Panc1 (cell line): Measurements from ENCODE around the gene MTURN. TPM values are rescaled to one million over a fixed set of nuclear protein-coding genes. Genes with fewer than 3 reads are reported as not detected.

Source experiments
- ATAC-seq: fragments of 200-7000 bp; cut with Tn5 transposase; 2 replicates; pipeline ENCODE4 v1.9.1; 2020; ENCODE audit warnings: mild to moderate bottlenecking, moderate library complexity
- BruUV-seq: library from RNA; stranded (reverse); fragments of 400-500 nt; replicated peaks from 2 replicates; lab custom pipeline; 2021; lab: Mats Ljungman, UMichigan
- CTCF ChIA-PET: fragments of 300-600 bp; sonication (Branson Sonifier 250); formaldehyde crosslinking; loops from one replicate; lab custom pipeline; 2022; ENCODE audit warnings: antibody characterized with exemption; lab: Charles Lee
- POLR2A ChIA-PET: fragments of 300-600 bp; sonication (Branson Sonifier 250); formaldehyde crosslinking; loops from one replicate; lab custom pipeline; 2022; ENCODE audit warnings: antibody characterized with exemption; lab: Charles Lee
- DNase-seq: peaks from one replicate; pipeline ENCODE4 v3.0.0-alpha.2; 2010; ENCODE audit warnings: low read depth, low spot score
- H3K27ac ChIP-seq: 2 replicates; pipeline ENCODE4 v1.5.1; 2011; ENCODE audit warnings: mild to moderate bottlenecking, low read length, inconsistent platforms
- H3K27me3 ChIP-seq: fragments of 200-500 bp; sonication (Bioruptor generic); 2 replicates; pipeline ENCODE4 v1.6.0; 2014; ENCODE audit warnings: low read length, inconsistent platforms; ENCODE audit not compliant: control insufficient read depth, insufficient read depth
- H3K36me3 ChIP-seq: fragments of 200-500 bp; sonication (Bioruptor generic); 2 replicates; pipeline ENCODE4 v1.5.1; 2014; ENCODE audit warnings: inconsistent platforms, mild to moderate bottlenecking, low read length, moderate library complexity; ENCODE audit not compliant: control insufficient read depth, insufficient read depth
- H3K4me1 ChIP-seq: 2 replicates; pipeline ENCODE4 v1.5.1; 2011; ENCODE audit warnings: inconsistent platforms, mild to moderate bottlenecking, low read length, moderate library complexity; ENCODE audit not compliant: control insufficient read depth, insufficient read depth
- H3K4me3 ChIP-seq, 2 experiments: 2 replicates each; pipeline ENCODE4 v1.5.1; 2011 to 2012; ENCODE audit warnings: low read depth in 2 of 2, low read length in 2 of 2, mild to moderate bottlenecking in 2 of 2, inconsistent platforms in 1 of 2, moderate library complexity in 1 of 2
- H3K9me3 ChIP-seq: fragments of 200-500 bp; sonication (Bioruptor generic); 2 replicates; pipeline ENCODE4 v1.5.1; 2014; ENCODE audit warnings: low read depth, mild to moderate bottlenecking, inconsistent platforms, low read length, moderate library complexity; ENCODE audit not compliant: control insufficient read depth, insufficient read depth
- CTCF ChIP-seq: fragments of 450-650 bp; IDR thresholded peaks from 2 replicates; pipeline ENCODE4 v1.5.1; 2017; ENCODE audit warnings: mild to moderate bottlenecking
- POLR2AphosphoS5 ChIP-seq: IDR thresholded peaks from 2 replicates; pipeline ENCODE4 v1.6.1; 2012; ENCODE audit warnings: mild to moderate bottlenecking, low read depth, low read length, moderate library complexity
- REST ChIP-seq, 2 experiments: IDR thresholded peaks; 2 replicates each; pipeline ENCODE4 v1.6.1; 2011 to 2012; ENCODE audit warnings: low read depth in 2 of 2, control low read depth in 1 of 2, low read length in 1 of 2, mild to moderate bottlenecking in 1 of 2, moderate library complexity in 1 of 2; ENCODE audit not compliant: insufficient read depth in 1 of 2
- SIN3A ChIP-seq: IDR thresholded peaks from 2 replicates; pipeline ENCODE4 v1.6.1; 2012; ENCODE audit warnings: low read depth, mild to moderate bottlenecking, low read length, moderate library complexity, borderline replicate concordance; ENCODE audit not compliant: insufficient read depth
- TCF7L2 ChIP-seq: IDR thresholded peaks from 2 replicates; pipeline ENCODE4 v1.6.1; 2011; ENCODE audit warnings: mild to moderate bottlenecking, low read depth, low read length, inconsistent platforms
- in situ Hi-C: cut with HindIII; loops from 2 replicates; pipeline ENCODE4 v1.10.0; 2016; ENCODE audit warnings: low sequenced_read_pairs, low pct_unique_long_range_greater_than_20kb
- intact Hi-C: fragments of 100-400 bp; cut with micrococcal nuclease; formaldehyde crosslinking; loops from one replicate; pipeline ENCODE4 v1.10.0; 2022; ENCODE audit not compliant: unreplicated experiment
- total RNA-seq: library from RNA; stranded (reverse); gene quantifications from one replicate; pipeline ENCODE4 v1.2.1, GENCODE V29; 2021; ENCODE audit not compliant: unreplicated experiment

Gene MTURN
- total RNA-seq, 1 experiment from 2014 or later, result 1.2 TPM

- DNase-seq (no peak), ATAC-seq (no peak)
- TF ChIP-seq TCF7L2 (no peak), SIN3A (no peak), REST (IDR thresholded peaks at IDR 0.05; ENCODE audit: insufficient read depth in 1 of 2, low read depth in 2 of 2, low read length in 1 of 2) (no peak)
- Histone ChIP-seq H3K27ac (no peak overlapping the region), H3K4me1 (no peaks in the 10 kb centered on the region), H3K9me3 (no peaks in the 10 kb centered on the region), H3K36me3 (no peaks in the 10 kb centered on the region), H3K4me3 (no peak overlapping the region), H3K27me3 (no peaks in the 10 kb centered on the region)
- POLR2A ChIA-PET, result no interaction called here
- in situ Hi-C loops, result no loop called here
- no TSS peak for BruUV-seq
- intact Hi-C loops, result no loop called here
- CTCF ChIA-PET, result interaction anchor here (0.6 kb wide), 1 partner anchor 25 kb away, joined by 3 read pairs; no protein-coding TSS in a partner anchor
Measured at GRCh38 chr7:30183749-30184369, 49.1 kb downstream of the MTURN start.

GRCh38 chr7:30184791-30185487, 50.2 kb downstream of the MTURN start:
- ChIA-PET CTCF (interaction anchor here (0.6 kb wide), 1 partner anchor 26 kb away, joined by 3 read pairs; no protein-coding TSS in a partner anchor), POLR2A (no interaction called here)
- BruUV-seq, result no TSS peak
- Histone ChIP-seq H3K4me3 (no peak overlapping the region), H3K9me3 (no peaks in the 10 kb centered on the region), H3K36me3 (no peaks in the 10 kb centered on the region), H3K4me1 (no peaks in the 10 kb centered on the region), H3K27me3 (no peaks in the 10 kb centered on the region), H3K27ac (no peak overlapping the region)
- intact Hi-C loops (no loop called here), in situ Hi-C loops (no loop called here)
- TF ChIP-seq TCF7L2 (no peak), POLR2AphosphoS5 (no peak), REST (IDR thresholded peaks at IDR 0.05; ENCODE audit: insufficient read depth in 1 of 2, low read depth in 2 of 2, low read length in 1 of 2) (no peak), CTCF (no peak), SIN3A (no peak)
- ATAC-seq, result no peak
- no peak for DNase-seq
